ENCODE results near the gene ACSL6.

Gene ACSL6

GRCh38 chr5:132056610-132057497, 45.4 kb upstream of the ACSL6 start:
- TF ChIP-seq CTCF (IDR thresholded peaks at IDR 0.05) = no peak

GRCh38 chr5:132055808-132056609, 44.6 kb upstream of the ACSL6 start:
- TF ChIP-seq CTCF (IDR thresholded peaks at IDR 0.05) = no peak

- TF ChIP-seq CTCF (IDR thresholded peaks at IDR 0.05) = no peak
Observed at GRCh38 chr5:132055441-132055807, 44.0 kb upstream of the ACSL6 start.

GRCh38 chr5:132054697-132055440, 43.4 kb upstream of the ACSL6 start:
- no peak for TF ChIP-seq CTCF (IDR thresholded peaks at IDR 0.05)

GRCh38 chr5:132054031-132054696, 42.7 kb upstream of the ACSL6 start:
- no peak for TF ChIP-seq CTCF (IDR thresholded peaks at IDR 0.05)

- TF ChIP-seq CTCF (IDR thresholded peaks at IDR 0.05) = no peak
Observed at GRCh38 chr5:132053483-132053882, 42.0 kb upstream of the ACSL6 start.

GRCh38 chr5:132052520-132052919, 41.1 kb upstream of the ACSL6 start:
- no peak for TF ChIP-seq CTCF (IDR thresholded peaks at IDR 0.05)

Data from LNCAP (cell line).